GM18909 (cell line): ENCODE measurements around the gene ZNF385D.

ENCODE experiments used
- ATAC-seq: cut with Tn5 transposase; IDR thresholded peaks from one replicate; pipeline ENCODE4 v1.9.1; 2021; ENCODE audit warnings: mild to moderate bottlenecking; ENCODE audit not compliant: unreplicated experiment, poor library complexity

Gene ZNF385D

GRCh38 chr3:21462141-21462540 lies 288.9 kb downstream of the ZNF385D start:
- no peak for ATAC-seq

GRCh38 chr3:21457084-21457483 lies 293.9 kb downstream of the ZNF385D start:
- no peak for ATAC-seq

GRCh38 chr3:21449738-21450137 lies 301.3 kb downstream of the ZNF385D start:
- ATAC-seq = no peak

GRCh38 chr3:21447476-21448151 lies 303.4 kb downstream of the ZNF385D start:
- no peak for ATAC-seq

- ATAC-seq = no peak
These were observed 304.0 kb downstream of the ZNF385D start for GRCh38 chr3:21446945-21447475.

- no peak for ATAC-seq
These were observed 305.0 kb downstream of the ZNF385D start for GRCh38 chr3:21446027-21446426.

GRCh38 chr3:21441821-21442220 lies 309.2 kb downstream of the ZNF385D start:
- ATAC-seq = no peak

GRCh38 chr3:21436835-21437234 lies 314.2 kb downstream of the ZNF385D start:
- no peak for ATAC-seq

GRCh38 chr3:21435871-21436270 lies 315.1 kb downstream of the ZNF385D start:
- ATAC-seq = no peak

GRCh38 chr3:21434310-21434709 lies 316.7 kb downstream of the ZNF385D start:
- ATAC-seq = no peak

GRCh38 chr3:21433751-21434150 lies 317.3 kb downstream of the ZNF385D start:
- no peak for ATAC-seq

GRCh38 chr3:21426920-21427319 lies 324.1 kb downstream of the ZNF385D start:
- no peak for ATAC-seq

- ATAC-seq = no peak
These were observed 325.3 kb downstream of the ZNF385D start for GRCh38 chr3:21425715-21426114.

GRCh38 chr3:21421096-21421495 lies 329.9 kb downstream of the ZNF385D start:
- no peak for ATAC-seq

GRCh38 chr3:21417991-21418390 lies 333.0 kb downstream of the ZNF385D start:
- ATAC-seq = no peak

GRCh38 chr3:21414506-21414905 lies 336.5 kb downstream of the ZNF385D start:
- no peak for ATAC-seq

- no peak for ATAC-seq
These were observed 340.0 kb downstream of the ZNF385D start for GRCh38 chr3:21411058-21411457.

GRCh38 chr3:21409401-21409800 lies 341.6 kb downstream of the ZNF385D start:
- no peak for ATAC-seq

GRCh38 chr3:21407743-21408142 lies 343.3 kb downstream of the ZNF385D start:
- ATAC-seq = no peak

- no peak for ATAC-seq
These were observed 345.0 kb downstream of the ZNF385D start for GRCh38 chr3:21405671-21406667.

- no peak for ATAC-seq
These were observed 352.5 kb downstream of the ZNF385D start for GRCh38 chr3:21398461-21398860.
